Measurements from ENCODE around the gene LY6G5C. TPM values are rescaled to one million over a fixed set of nuclear protein-coding genes. Genes with fewer than 3 reads are reported as not detected.

The LY6G5C gene
- total and polyA plus RNA-seq, 9 of the 15 experiments (the other 6 are each of a cell fraction or from before 2014, with no cell fraction given) = 0.10 to 0.67 (median 0.46) TPM; not detected in 4

DNA sequence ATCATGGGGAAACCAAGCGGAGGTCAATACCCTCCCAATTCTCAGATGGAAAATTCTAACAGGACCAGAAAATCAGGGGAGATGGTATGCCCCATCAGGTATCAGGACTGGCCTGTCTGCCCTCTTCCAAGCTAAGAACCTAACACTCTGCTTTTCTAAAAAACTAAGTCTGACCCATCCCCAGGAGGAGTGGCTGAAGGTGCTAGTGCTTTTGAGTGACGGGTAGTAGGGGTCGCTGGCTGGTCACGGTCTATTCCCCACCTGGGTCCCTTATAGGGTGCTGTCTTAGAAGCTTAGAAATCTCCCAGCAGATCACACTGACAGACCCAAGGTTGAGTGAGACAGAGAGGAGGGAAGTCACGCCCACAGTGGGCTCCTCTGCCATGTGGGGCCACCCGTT lies 12.7 kb upstream of the LY6G5C start:
- no peak overlapping the region for H3K4me3 ChIP-seq
- no peak overlapping the region for H3K27ac ChIP-seq (ENCODE audit: extremely low read depth, low read depth, low read length)
- no peaks in the 10 kb centered on the region for H3K9me3 ChIP-seq (replicated peaks; ENCODE audit: control insufficient read depth, insufficient read depth, low read depth, low read length)
- TF ChIP-seq, protein P1, sequence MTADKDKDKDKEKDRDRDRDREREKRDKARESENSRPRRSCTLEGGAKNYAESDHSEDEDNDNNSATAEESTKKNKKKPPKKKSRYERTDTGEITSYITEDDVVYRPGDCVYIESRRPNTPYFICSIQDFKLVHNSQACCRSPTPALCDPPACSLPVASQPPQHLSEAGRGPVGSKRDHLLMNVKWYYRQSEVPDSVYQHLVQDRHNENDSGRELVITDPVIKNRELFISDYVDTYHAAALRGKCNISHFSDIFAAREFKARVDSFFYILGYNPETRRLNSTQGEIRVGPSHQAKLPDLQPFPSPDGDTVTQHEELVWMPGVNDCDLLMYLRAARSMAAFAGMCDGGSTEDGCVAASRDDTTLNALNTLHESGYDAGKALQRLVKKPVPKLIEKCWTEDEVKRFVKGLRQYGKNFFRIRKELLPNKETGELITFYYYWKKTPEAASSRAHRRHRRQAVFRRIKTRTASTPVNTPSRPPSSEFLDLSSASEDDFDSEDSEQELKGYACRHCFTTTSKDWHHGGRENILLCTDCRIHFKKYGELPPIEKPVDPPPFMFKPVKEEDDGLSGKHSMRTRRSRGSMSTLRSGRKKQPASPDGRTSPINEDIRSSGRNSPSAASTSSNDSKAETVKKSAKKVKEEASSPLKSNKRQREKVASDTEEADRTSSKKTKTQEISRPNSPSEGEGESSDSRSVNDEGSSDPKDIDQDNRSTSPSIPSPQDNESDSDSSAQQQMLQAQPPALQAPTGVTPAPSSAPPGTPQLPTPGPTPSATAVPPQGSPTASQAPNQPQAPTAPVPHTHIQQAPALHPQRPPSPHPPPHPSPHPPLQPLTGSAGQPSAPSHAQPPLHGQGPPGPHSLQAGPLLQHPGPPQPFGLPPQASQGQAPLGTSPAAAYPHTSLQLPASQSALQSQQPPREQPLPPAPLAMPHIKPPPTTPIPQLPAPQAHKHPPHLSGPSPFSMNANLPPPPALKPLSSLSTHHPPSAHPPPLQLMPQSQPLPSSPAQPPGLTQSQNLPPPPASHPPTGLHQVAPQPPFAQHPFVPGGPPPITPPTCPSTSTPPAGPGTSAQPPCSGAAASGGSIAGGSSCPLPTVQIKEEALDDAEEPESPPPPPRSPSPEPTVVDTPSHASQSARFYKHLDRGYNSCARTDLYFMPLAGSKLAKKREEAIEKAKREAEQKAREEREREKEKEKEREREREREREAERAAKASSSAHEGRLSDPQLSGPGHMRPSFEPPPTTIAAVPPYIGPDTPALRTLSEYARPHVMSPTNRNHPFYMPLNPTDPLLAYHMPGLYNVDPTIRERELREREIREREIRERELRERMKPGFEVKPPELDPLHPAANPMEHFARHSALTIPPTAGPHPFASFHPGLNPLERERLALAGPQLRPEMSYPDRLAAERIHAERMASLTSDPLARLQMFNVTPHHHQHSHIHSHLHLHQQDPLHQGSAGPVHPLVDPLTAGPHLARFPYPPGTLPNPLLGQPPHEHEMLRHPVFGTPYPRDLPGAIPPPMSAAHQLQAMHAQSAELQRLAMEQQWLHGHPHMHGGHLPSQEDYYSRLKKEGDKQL (CRISPR knock-in tag; IDR thresholded peaks at IDR 0.05; ENCODE audit: borderline replicate concordance) = no peak
- TF ChIP-seq, protein P2, sequence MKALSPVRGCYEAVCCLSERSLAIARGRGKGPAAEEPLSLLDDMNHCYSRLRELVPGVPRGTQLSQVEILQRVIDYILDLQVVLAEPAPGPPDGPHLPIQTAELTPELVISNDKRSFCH (CRISPR knock-in tag; IDR thresholded peaks at IDR 0.05) = 0 out of 2 replicates have a peak, but pooled peaks have one; percentile 67
- TF ChIP-seq, protein P2 (tag; IDR thresholded peaks at IDR 0.05) = no peak
- TF ChIP-seq, protein P3, sequence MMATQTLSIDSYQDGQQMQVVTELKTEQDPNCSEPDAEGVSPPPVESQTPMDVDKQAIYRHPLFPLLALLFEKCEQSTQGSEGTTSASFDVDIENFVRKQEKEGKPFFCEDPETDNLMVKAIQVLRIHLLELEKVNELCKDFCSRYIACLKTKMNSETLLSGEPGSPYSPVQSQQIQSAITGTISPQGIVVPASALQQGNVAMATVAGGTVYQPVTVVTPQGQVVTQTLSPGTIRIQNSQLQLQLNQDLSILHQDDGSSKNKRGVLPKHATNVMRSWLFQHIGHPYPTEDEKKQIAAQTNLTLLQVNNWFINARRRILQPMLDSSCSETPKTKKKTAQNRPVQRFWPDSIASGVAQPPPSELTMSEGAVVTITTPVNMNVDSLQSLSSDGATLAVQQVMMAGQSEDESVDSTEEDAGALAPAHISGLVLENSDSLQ (IDR thresholded peaks at IDR 0.05) = peak; percentile 80
- TF ChIP-seq, protein P4, sequence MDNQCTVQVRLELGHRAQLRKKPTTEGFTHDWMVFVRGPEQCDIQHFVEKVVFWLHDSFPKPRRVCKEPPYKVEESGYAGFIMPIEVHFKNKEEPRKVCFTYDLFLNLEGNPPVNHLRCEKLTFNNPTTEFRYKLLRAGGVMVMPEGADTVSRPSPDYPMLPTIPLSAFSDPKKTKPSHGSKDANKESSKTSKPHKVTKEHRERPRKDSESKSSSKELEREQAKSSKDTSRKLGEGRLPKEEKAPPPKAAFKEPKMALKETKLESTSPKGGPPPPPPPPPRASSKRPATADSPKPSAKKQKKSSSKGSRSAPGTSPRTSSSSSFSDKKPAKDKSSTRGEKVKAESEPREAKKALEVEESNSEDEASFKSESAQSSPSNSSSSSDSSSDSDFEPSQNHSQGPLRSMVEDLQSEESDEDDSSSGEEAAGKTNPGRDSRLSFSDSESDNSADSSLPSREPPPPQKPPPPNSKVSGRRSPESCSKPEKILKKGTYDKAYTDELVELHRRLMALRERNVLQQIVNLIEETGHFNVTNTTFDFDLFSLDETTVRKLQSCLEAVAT (IDR thresholded peaks at IDR 0.05) = no peak
- 0 out of 2 replicates have a peak, but pooled peaks have one; percentile 10 for TF ChIP-seq RB1 (IDR thresholded peaks at IDR 0.05; ENCODE audit: low read depth)
- peaks cover 38 to 40% of the 10 kb centered on the region in 2 experiments for H3K4me1 ChIP-seq (replicated peaks in 1 of 2; ENCODE audit: control insufficient read depth in 2 of 2, insufficient read depth in 2 of 2, low read length in 2 of 2)
- H4K20me1 ChIP-seq (replicated peaks; ENCODE audit: control insufficient read depth, insufficient read depth, low read length) = no peaks in the 10 kb centered on the region
- no peak for DNase-seq (ENCODE audit: extremely low read depth in 1 of 4, low spot score in 3 of 4)
- intact Hi-C loops (cut with micrococcal nuclease) (no loop called here), in situ Hi-C loops (cut with MboI) (no loop called here)
- WGBS (ENCODE audit: insufficient coverage, low coverage, missing lambda C conversion rate) = 67% methylated on average over 6 of the region's 6 CpGs
- CTCF ChIA-PET (ENCODE audit: low intra/inter-chr PET ratio) = no interaction called here
- no peaks in the 10 kb centered on the region for H3K27me3 ChIP-seq (ENCODE audit: control insufficient read depth in 2 of 2, insufficient read depth in 2 of 2, low read length in 2 of 2)
- H2AFZ ChIP-seq (ENCODE audit: low read depth, low read length) = no peak overlapping the region
- H3K9me1 ChIP-seq (ENCODE audit: control insufficient read depth, insufficient read depth, low read length) = peaks cover 5% of the 10 kb centered on the region
- no peak overlapping the region for H3K4me2 ChIP-seq (ENCODE audit: insufficient read depth, low read length)
- peaks cover 9% of the 10 kb centered on the region; the same call in 2 of the 3 replicates for H3K79me2 ChIP-seq (ENCODE audit: control insufficient read depth, insufficient read depth, low read length)
- peak overlapping the region in 1 of 2 experiments; percentile 59; a peak in 2 of 4 replicates for H3K9ac ChIP-seq (ENCODE audit: insufficient read depth in 1 of 2, low read depth in 2 of 2, low read length in 2 of 2)
- FAIRE-seq = no peak
- H3K36me3 ChIP-seq (ENCODE audit: control insufficient read depth, insufficient read depth, low read length) = peaks cover 87% of the 10 kb centered on the region
- ATAC-seq = no peak
- BruUV-seq (replicated peaks) = no TSS peak
- POLR2A ChIA-PET = interaction anchor here (0.8 to 7.1 kb wide), 15 partner anchors 9 to 163 kb away, joined by 3 to 158 read pairs (median 7); partner anchors contain the start of genes ABHD16A, CLIC1, DDAH2 and GPANK1
